ENCODE results near the gene ARHGEF37.
A peak's percentile ranks its signal among the peaks of the same experiment; 100 is the strongest.

GRCh38 chr5:149636861-149637246 is 55.6 kb downstream of the ARHGEF37 start:
- TF ChIP-seq CTCF (IDR thresholded peaks at IDR 0.05; ENCODE audit: low read depth, low read length, poor library complexity, severe bottlenecking) = peak; percentile 92
- no peak for TF ChIP-seq EZH2phosphoT487 (IDR thresholded peaks at IDR 0.05; ENCODE audit: borderline replicate concordance, low read length)
